Measurements from ENCODE around the gene WT1. TPM values are rescaled to one million over a fixed set of nuclear protein-coding genes. Genes with fewer than 3 reads are reported as not detected.
A peak's percentile ranks its signal among the peaks of the same experiment; 100 is the strongest.
"Not testable (repeated sequence)": the region's sequence is repeated elsewhere in the genome, so short reads cannot be mapped to it uniquely, and the experiment has no call there.

Gene WT1
- total RNA-seq, 1 donor: 16.4 TPM

DNA sequence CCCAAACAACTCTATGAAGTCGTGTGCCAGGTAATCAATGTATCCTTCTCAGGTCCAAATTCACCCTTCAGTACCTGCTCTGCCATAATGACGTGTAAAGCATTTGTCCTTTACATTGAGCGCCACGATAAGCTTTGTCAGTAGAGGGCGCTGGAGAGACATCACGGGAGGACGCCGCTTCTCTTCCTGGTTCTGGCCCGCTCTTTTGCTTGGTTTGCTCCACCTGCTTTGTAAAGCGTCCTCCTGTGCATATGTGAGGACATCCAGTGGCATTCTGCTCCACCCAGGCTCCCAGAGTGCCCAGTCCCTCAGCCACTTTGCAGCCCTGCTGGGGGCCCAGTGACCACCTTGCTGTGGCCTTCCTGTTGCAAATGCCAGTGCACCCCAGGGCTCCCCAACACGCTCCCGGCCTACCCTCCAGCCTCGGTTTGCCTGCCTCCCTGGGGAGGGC lies 61.1 kb downstream of the WT1 start:
- no peak overlapping the region for H3K4me3 ChIP-seq (ENCODE audit: low read depth, low read length)
- peak; percentile 30 for DNase-seq (ENCODE audit: low read depth)
- peak; percentile 60 for TF ChIP-seq CTCF (IDR thresholded peaks at IDR 0.05; ENCODE audit: insufficient read depth, low read depth, low read length)

- not testable (repeated sequence) for DNase-seq (ENCODE audit: low read depth)
These were observed 65.4 kb downstream of the WT1 start for GRCh38 chr11:32369987-32370386.

DNA sequence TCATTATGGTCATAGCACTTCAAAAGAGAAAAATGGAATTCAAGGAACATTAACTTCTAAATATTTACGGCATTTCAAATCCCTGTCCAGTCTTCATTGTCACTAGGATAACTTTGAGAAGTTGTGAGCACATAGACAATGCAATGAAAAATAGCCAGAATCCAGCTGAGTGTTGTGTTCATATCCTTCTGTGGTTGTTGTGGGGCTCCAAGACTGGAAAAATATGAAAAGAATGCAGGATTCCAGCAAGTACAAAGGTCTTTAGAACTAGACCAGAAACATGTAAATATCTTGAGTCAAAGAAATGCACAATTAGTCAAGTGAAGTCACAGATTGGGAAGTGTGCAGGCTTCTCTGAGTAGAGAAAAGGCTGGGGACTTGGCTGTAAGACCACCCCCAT lies 68.7 kb downstream of the WT1 start:
- no peak overlapping the region for H3K4me3 ChIP-seq (ENCODE audit: low read depth, low read length)
- no peak for TF ChIP-seq CTCF (IDR thresholded peaks at IDR 0.05; ENCODE audit: insufficient read depth, low read depth, low read length)
- peak; percentile 61 for DNase-seq (ENCODE audit: low read depth)

More at GRCh38 chr11:32369987-32370386, 65.4 kb downstream of the WT1 start:
- not testable (repeated sequence) for H3K4me3 ChIP-seq (ENCODE audit: low read depth, low read length)

DNA sequence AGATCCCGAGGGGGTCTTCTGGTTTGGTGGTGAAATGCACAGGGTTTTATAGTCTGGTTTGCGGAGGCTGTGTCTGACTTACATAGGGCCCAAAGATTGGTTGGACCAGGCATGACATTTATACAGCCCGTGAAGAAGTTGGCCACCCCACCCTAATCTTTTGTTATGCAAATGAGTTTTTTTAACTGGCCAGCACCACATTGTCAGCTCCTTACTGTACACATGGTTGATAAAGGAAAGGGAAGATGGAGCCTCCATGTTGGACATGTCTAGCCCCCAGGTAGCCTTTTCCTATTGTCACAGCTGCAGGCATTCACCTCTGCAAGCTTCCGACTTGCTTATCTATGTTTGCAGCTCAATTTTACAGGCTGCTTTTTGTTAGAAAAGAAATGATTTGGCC lies 70.1 kb downstream of the WT1 start:
- TF ChIP-seq CTCF (IDR thresholded peaks at IDR 0.05; ENCODE audit: insufficient read depth, low read depth, low read length): no peak
- H3K4me3 ChIP-seq (ENCODE audit: low read depth, low read length): no peak overlapping the region
- no peak for DNase-seq (ENCODE audit: low read depth)

DNA sequence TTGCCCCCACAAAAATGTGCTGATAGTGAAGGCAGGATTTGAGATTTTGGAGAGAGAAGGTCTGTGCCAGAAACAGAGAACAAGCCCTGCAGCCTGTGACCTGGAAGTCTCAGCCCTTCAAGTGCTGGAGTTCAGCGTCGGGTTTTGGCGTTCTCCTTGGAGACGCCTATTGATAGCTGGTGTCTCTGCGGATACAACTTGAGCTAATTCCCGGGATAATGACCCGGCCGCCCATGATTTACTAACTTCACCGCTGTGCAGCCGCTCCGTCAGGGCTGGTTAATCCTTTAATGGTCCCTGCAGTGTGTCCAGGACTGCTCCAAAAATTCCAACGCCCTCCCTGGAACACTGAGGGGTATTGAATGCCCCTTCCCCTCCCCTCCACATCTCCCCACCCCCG lies 76.6 kb downstream of the WT1 start:
- DNase-seq (ENCODE audit: low read depth): no peak
- no peak overlapping the region for H3K4me3 ChIP-seq (ENCODE audit: low read depth, low read length)
- TF ChIP-seq CTCF (IDR thresholded peaks at IDR 0.05; ENCODE audit: insufficient read depth, low read depth, low read length): no peak

- no peak for DNase-seq (ENCODE audit: low read depth)
- TF ChIP-seq CTCF (IDR thresholded peaks at IDR 0.05; ENCODE audit: insufficient read depth, low read depth, low read length): no peak
- no peak overlapping the region for H3K4me3 ChIP-seq (ENCODE audit: low read depth, low read length)
These were observed 81.5 kb downstream of the WT1 start for GRCh38 chr11:32353884-32354283.

DNA sequence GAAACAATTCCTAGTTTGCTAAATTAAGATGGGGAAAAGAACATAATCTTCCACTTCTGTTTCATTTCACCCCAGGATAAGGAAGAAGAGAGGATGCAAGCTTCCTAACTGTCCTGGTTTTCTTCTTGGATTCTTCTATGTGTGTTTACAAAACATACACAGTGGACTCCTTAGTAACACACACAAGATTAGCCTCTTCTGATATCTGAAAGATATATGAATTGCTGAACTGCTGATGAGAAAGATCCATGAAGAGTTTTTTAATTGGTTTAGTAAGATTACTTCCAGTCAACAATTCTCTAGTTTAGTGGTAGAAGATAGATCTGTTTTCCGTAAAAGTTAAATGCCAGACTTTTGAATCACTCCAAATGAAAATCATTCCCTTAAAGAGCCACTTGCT lies 86.8 kb downstream of the WT1 start:
- no peak for TF ChIP-seq CTCF (IDR thresholded peaks at IDR 0.05; ENCODE audit: insufficient read depth, low read depth, low read length)
- no peak overlapping the region for H3K4me3 ChIP-seq (ENCODE audit: low read depth, low read length)
- peak; percentile 61 for DNase-seq (ENCODE audit: low read depth)
